Activated CD4-positive, alpha-beta T cell treated with anti-CD3 and anti-CD28 coated beads, Interleukin-2, Interleukin-6, amounts not matched to agents 100 ng/mL and 50 ng/mL, durations not matched to agents 16 hours and 8 hours (primary cell): Measurements from ENCODE around the gene MTCL3.
A peak's percentile ranks its signal among the peaks of the same experiment; 100 is the strongest.
"Not testable (repeated sequence)": the region's sequence is repeated elsewhere in the genome, so short reads cannot be mapped to it uniquely, and the experiment has no call there.

Experiments
- DNase-seq: peaks from one replicate; pipeline ENCODE4 v3.0.0-alpha.2; 2020

Gene MTCL3

GRCh38 chr6:127464881-127465459 lies 54.2 kb downstream of the MTCL3 start:
- DNase-seq, result peak; percentile 69

GRCh38 chr6:127464161-127464880 lies 54.8 kb downstream of the MTCL3 start:
- no peak for DNase-seq

- no peak for DNase-seq
Measured at GRCh38 chr6:127463056-127463455, 56.1 kb downstream of the MTCL3 start.

- no peak for DNase-seq
Measured at GRCh38 chr6:127462376-127462775, 56.8 kb downstream of the MTCL3 start.

GRCh38 chr6:127460465-127460864 lies 58.7 kb downstream of the MTCL3 start:
- DNase-seq, result peak; percentile 26

GRCh38 chr6:127459231-127459641 lies 59.9 kb downstream of the MTCL3 start, which contains the start of gene KIAA0408:
Gene KIAA0408 (minus strand): TSS chr6:127459389. CDS start chr6:127453981, 5,408 bp downstream.
- no peak for DNase-seq

- DNase-seq, result no peak
Measured at GRCh38 chr6:127458817-127459216, 60.3 kb downstream of the MTCL3 start.

- DNase-seq, result no peak
Measured at GRCh38 chr6:127458222-127458621, 60.9 kb downstream of the MTCL3 start.

GRCh38 chr6:127457456-127458064 lies 61.6 kb downstream of the MTCL3 start:
- no peak for DNase-seq

GRCh38 chr6:127456465-127456864 lies 62.7 kb downstream of the MTCL3 start:
- DNase-seq, result no peak

- DNase-seq, result no peak
Measured at GRCh38 chr6:127453845-127454619, 65.1 kb downstream of the MTCL3 start.

GRCh38 chr6:127452803-127453202 lies 66.3 kb downstream of the MTCL3 start:
- DNase-seq, result no peak

GRCh38 chr6:127451388-127451787 lies 67.7 kb downstream of the MTCL3 start:
- DNase-seq, result no peak

GRCh38 chr6:127447780-127448179 lies 71.4 kb downstream of the MTCL3 start:
- DNase-seq, result no peak

- no peak for DNase-seq
Measured at GRCh38 chr6:127446356-127446755, 72.8 kb downstream of the MTCL3 start.

GRCh38 chr6:127441881-127442280 lies 77.3 kb downstream of the MTCL3 start:
- no peak for DNase-seq

GRCh38 chr6:127439718-127440117 lies 79.4 kb downstream of the MTCL3 start:
- no peak for DNase-seq

- DNase-seq, result no peak
Measured at GRCh38 chr6:127436578-127437110, 82.5 kb downstream of the MTCL3 start.

GRCh38 chr6:127435626-127436220 lies 83.4 kb downstream of the MTCL3 start:
- no peak for DNase-seq

GRCh38 chr6:127434651-127435050 lies 84.5 kb downstream of the MTCL3 start:
- no peak for DNase-seq

- not testable (repeated sequence) for DNase-seq
Measured at GRCh38 chr6:127428562-127428961, 90.6 kb downstream of the MTCL3 start.

GRCh38 chr6:127423921-127424320 lies 95.2 kb downstream of the MTCL3 start:
- no peak for DNase-seq
